HUDEP-2 (cell line): ENCODE measurements around the gene HSD17B12.
"Not testable (repeated sequence)": the region's sequence is repeated elsewhere in the genome, so short reads cannot be mapped to it uniquely, and the experiment has no call there.

Source experiments
- DNase-seq, 76 experiments: peaks; one replicate each; lab custom pipeline; 2025; ENCODE audit not compliant: unreplicated experiment in 76 of 76; lab: John Stamatoyannopoulos, UW

The HSD17B12 gene

DNA sequence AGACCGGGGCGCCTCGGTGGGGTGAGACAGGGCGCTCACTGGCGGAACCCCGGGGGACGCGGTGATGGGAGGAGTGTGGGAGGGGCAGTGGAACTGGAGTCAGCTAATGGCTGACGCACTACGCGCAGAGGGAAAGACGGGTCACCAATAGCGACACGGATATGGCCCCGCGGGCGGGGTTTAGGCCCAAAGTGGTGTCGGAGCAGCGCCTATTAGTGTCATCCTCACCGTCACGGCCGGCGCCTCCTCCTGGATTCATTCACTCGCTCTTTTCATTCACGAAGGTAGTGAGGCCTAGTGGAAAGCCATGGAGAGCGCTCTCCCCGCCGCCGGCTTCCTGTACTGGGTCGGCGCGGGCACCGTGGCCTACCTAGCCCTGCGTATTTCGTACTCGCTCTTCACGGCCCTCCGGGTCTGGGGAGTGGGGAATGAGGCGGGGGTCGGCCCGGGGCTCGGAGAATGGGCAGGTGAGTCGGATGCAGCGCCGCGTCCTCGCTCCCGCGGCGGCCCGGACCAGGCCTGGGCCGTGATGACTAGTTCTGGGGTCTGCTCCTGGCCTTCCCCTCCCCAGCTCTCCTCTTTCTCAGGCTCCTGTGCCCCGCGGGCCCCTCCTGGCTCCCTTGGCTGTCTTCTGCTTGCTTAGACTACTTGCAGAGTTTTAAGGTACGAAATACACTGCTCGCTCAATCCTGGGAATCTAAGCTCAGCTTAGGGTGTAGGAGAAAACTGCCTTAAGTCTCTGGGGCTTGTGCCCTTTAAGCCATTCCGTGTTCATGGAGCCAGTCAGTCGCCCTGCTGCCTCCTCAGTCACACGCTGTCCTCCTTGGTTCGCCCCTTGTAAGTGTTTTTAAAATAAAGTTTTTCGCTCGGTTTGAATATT is at the start of gene HSD17B12:
Gene HSD17B12, plus strand, starts transcription at position 218 of the 880 bp plus-strand sequence. Its CDS starts 90 bp downstream, at position 308.
- peak; percentile 64 to 99 (median 98) for DNase-seq

- DNase-seq, result no peak
Observed at GRCh38 chr11:43631732-43632131, 48.8 kb upstream of the HSD17B12 start.

GRCh38 chr11:43632181-43632580 is 48.4 kb upstream of the HSD17B12 start:
- DNase-seq, result no peak

DNA sequence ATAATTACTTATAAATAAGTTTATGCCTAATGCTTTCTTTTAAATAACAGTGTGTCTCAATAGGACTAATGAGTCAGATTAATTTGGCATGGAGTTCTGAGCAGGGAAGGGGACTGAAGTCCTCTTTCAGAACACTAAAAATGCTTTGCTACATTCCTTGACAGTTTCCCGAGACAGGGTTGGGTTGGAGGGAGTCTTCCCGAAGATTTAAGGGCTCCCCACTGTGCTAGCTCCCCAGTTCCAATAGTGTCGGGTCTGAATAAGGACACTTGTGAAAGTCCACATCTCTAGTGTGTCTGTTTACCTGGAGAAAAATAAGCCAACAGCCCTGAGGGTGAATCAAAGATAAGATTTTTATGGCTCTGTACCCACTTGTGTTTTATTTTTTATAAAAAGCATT is 41.8 kb upstream of the HSD17B12 start:
- no peak for DNase-seq

DNA sequence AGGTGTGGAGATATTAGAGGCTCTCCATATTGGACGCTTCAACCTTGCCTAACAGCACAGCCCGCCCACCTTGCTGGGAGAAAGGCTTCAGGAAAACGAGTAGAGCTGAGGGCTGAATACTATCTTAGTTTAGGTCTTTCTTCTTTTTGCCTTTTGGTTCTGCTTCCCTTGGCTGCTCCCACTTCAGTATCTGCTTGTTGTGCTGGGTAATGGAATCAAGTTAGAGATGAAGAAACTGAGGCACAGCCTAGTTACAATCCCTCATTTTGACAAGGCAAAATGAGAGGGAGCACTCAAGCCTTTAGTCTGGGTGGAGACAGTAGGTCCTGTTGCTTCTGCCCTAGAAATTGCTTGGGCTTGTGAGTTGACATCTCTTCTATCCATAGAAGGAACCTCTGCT is 41.3 kb upstream of the HSD17B12 start:
- no peak for DNase-seq

DNA sequence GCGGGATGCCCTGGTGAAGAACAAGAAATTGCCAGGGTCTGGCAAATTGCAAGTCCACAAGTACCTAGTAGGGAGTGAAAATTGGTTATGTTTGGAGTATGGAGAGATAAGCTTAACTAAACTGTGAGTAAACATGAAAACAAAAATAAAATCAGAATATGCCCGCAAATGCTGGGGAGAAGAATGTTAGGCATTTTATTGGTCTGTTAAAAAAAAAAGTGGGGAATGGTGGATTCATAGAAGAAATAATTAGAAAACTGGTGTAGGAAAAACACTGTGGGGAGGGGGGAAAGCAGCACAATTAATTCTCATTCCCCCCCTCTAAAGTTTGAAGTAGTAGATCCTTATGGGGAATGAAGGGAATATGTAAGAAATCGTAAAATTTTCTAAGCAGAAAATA is 40.6 kb upstream of the HSD17B12 start:
- DNase-seq, result no peak

GRCh38 chr11:43643898-43644620 is 36.5 kb upstream of the HSD17B12 start:
- peak in 74 of 76 experiments; percentile 23 to 88 (median 76) for DNase-seq

DNA sequence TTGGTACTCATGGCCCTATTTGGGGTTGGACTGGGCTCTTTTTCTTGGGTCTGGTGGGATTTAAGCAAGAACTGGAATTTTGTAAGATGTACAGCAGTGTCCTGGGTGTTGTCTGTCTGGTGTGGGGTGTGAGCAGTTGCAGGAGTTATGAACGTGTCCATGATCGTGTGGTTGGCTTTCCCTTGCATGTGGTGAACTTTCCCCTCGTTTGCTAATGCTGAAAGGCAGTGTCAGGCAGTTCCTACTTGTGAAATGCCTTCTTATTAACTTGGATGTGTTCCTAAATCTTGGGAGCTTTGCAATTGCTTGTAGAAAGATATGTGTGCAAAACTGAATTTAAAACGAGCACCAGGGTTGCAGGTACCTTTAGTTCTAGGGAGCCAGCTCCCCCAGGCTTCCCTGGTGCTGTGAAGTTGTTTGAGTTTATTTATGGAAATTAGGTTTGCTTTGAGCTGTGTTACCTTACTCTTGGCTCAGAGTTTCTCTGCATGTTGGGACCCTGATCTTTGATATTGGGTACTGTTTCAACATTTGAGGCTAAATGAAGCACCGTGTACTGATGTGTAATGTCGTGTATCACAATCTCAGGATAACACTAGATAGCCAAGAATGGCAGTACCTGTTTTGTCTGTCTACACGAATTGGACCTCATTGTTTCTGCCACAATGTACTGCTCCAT is 35.8 kb upstream of the HSD17B12 start:
- DNase-seq, result peak in 6 of 76 experiments; percentile 1 to 22 (median 17)

- DNase-seq, result no peak
Observed at GRCh38 chr11:43646767-43647166, 33.8 kb upstream of the HSD17B12 start.

GRCh38 chr11:43648888-43649287 is 31.6 kb upstream of the HSD17B12 start:
- DNase-seq, result no peak

GRCh38 chr11:43649501-43649900 is 31.0 kb upstream of the HSD17B12 start:
- DNase-seq, result no peak

DNA sequence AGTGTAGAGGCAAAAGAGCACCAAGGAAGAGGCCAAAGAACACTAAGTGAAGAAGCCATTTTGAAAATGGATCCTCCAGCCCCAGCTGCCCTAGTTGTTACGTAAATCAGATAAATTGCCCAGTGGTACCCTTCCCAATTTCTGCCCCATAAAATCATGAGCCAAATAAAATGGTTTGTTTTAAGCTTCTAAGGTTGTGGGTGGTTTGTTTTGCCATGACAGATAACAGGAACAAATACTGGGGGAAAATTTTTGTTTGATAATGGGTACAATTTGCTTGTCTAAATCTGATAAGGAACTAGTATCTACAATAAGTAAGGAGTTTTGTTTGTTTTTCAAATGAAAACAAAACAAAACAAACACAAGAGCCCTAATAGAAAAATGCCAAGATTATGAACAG is 30.6 kb upstream of the HSD17B12 start:
- DNase-seq, result no peak

DNA sequence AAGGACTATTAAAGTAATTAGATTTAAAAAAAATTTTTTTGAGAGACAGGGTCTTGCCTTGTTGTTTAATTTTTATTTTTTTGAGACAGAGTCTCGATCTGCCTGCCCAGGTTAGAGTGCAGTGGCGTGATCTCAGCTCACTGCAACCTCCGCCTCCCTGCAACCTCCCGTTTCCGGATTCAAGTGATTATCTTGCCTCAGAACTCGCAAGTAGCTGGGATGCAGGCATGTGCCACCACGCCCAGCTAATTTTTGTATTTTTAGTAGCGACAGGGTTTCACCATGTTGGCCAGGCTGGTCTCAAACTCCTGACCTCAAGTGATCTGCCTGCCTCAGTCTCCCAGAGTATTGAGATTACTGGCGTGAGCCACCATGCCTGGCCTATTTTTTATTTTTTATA is 17.5 kb upstream of the HSD17B12 start:
- DNase-seq, result not testable (repeated sequence)

GRCh38 chr11:43664295-43664694 is 16.2 kb upstream of the HSD17B12 start:
- no peak for DNase-seq

- DNase-seq, result not testable (repeated sequence)
Observed at GRCh38 chr11:43671284-43671683, 9.3 kb upstream of the HSD17B12 start.

- no peak for DNase-seq
Observed at GRCh38 chr11:43674560-43674959, 6.0 kb upstream of the HSD17B12 start.

GRCh38 chr11:43676933-43677332 is 3.6 kb upstream of the HSD17B12 start:
- DNase-seq, result no peak

DNA sequence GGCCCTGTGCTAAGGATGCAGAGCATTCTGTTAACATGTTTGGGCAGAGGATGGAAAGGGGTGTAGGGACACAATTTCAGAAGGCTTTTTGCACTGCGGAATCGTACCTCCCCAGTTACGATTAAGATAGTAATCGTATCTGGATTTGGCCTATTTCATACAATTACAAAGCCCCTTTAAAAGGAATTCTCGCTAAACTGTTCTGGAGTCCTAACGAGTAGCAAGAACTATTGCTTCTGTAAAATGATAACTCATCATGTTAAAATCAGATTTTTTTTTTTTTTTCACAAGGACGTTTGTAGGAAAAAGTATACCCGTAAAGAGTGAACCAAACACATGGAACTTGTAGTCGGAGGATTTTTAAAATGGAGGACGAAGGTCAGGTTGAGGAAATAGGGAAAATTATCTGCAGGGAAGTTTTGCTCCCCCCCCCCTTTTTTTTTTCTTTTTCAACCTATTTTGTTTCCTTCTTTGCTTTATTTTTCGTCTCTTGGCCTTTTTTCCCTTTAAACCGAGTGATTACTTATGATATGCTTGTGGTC is 934 bp downstream of the HSD17B12 start:
- peak in 6 of 76 experiments; percentile 6 to 41 (median 33) for DNase-seq

- DNase-seq, result peak in 5 of 76 experiments; percentile 2 to 39 (median 16)
Observed at GRCh38 chr11:43682081-43682480, 1.5 kb downstream of the HSD17B12 start.

DNA sequence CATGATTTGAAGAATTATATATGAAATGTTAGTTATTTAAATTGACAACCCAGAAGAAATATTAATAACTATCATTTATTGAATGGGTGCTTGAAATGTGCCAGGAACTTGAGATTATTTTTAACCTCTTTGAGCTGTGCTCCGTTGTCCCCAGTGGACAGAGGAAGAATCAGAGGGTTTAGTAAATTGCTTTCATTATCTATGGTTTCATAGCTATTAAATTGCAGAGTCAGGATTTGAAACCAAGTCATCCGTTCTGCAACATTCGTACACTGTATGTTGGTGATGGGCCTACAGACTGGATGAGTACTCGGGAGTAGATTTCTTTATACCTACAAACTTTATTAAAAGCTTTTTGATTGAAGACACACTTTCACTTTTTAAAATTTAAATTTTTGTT is 4.9 kb downstream of the HSD17B12 start:
- no peak for DNase-seq

DNA sequence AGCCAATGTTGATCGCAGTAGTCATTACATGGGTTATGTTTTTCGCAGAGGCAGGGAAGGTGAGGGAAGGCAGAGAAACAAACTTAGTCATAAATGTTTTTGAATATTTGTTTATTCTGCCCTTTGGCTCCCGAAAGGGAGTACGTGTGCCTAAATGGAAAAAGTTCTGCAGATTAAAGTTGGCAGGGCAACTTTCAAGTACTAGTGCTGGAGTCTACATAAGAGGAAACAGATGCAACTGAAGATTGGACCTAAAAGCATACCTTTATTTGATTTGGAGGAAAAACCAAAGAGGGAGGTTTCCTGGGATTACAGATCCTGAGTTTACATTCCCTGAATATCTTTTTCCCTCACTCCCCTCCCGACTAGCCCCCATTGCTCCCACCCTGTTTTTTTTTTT is 5.7 kb downstream of the HSD17B12 start:
- DNase-seq, result peak in 2 of 76 experiments; percentile 11 to 24
